KG1 (cell line): Measurements from ENCODE around the gene CDK10.
"Not testable (repeated sequence)": the region's sequence is repeated elsewhere in the genome, so short reads cannot be mapped to it uniquely, and the experiment has no call there.

Source experiments
- DNase-seq: peaks from one replicate; lab custom pipeline; 2025; lab: John Stamatoyannopoulos, UW

CDK10 gene

GRCh38 chr16:89686520-89687091, at the start of gene CDK10:
Gene CDK10 (plus strand): TSS chr16:89686689. CDS start chr16:89686711, 22 bp downstream.
- DNase-seq = peak; percentile 84

GRCh38 chr16:89637379-89637778, 49.1 kb upstream of the CDK10 start:
- no peak for DNase-seq

- DNase-seq = no peak
These were observed 48.0 kb upstream of the CDK10 start for GRCh38 chr16:89638455-89638854.

GRCh38 chr16:89639385-89639784, 47.1 kb upstream of the CDK10 start:
- no peak for DNase-seq

GRCh38 chr16:89641458-89642119, 44.9 kb upstream of the CDK10 start:
- DNase-seq = no peak

- DNase-seq = no peak
These were observed 43.9 kb upstream of the CDK10 start for GRCh38 chr16:89642574-89642973.

GRCh38 chr16:89643769-89644300, 42.7 kb upstream of the CDK10 start:
- no peak for DNase-seq

GRCh38 chr16:89645122-89645521, 41.4 kb upstream of the CDK10 start:
- no peak for DNase-seq

GRCh38 chr16:89646270-89646669, 40.2 kb upstream of the CDK10 start:
- DNase-seq = no peak

- DNase-seq = no peak
These were observed 39.6 kb upstream of the CDK10 start for GRCh38 chr16:89646906-89647305.

- no peak for DNase-seq
These were observed 34.9 kb upstream of the CDK10 start for GRCh38 chr16:89651584-89651983.

- no peak for DNase-seq
These were observed 32.7 kb upstream of the CDK10 start for GRCh38 chr16:89653656-89654295.

- no peak for DNase-seq
These were observed 31.3 kb upstream of the CDK10 start for GRCh38 chr16:89655062-89655643.

GRCh38 chr16:89656435-89657121, 29.9 kb upstream of the CDK10 start:
- DNase-seq = no peak

- DNase-seq = peak; percentile 69
These were observed 28.9 kb upstream of the CDK10 start, which contains the start of the genes CHMP1A and SPATA33 for GRCh38 chr16:89657442-89658220. Gene CHMP1A (minus strand): TSS chr16:89657708. CDS start chr16:89657588, 120 bp downstream. Gene SPATA33 (plus strand): TSS chr16:89657836. CDS start chr16:89657912, 76 bp downstream.

GRCh38 chr16:89658221-89658879, 28.1 kb upstream of the CDK10 start:
- DNase-seq = no peak

- no peak for DNase-seq
These were observed 26.3 kb upstream of the CDK10 start for GRCh38 chr16:89660146-89660545.

GRCh38 chr16:89661215-89661614, 25.3 kb upstream of the CDK10 start:
- no peak for DNase-seq

GRCh38 chr16:89664238-89664637, 22.3 kb upstream of the CDK10 start:
- DNase-seq = not testable (repeated sequence)

GRCh38 chr16:89667000-89667399, 19.5 kb upstream of the CDK10 start:
- DNase-seq = not testable (repeated sequence)

- DNase-seq = no peak
These were observed 18.9 kb upstream of the CDK10 start for GRCh38 chr16:89667633-89668032.
